ENCODE measurements around the gene ATCAY.
"Not testable (repeated sequence)": the region's sequence is repeated elsewhere in the genome, so short reads cannot be mapped to it uniquely, and the experiment has no call there.

Gene ATCAY

GRCh38 chr19:3950871-3951861 is 70.7 kb downstream of the ATCAY start:
- peak; percentile 56 to 60 for DNase-seq

- not testable (repeated sequence) for DNase-seq
Measured at GRCh38 chr19:3952755-3953276, 72.3 kb downstream of the ATCAY start.

- DNase-seq, result no peak
Measured at GRCh38 chr19:3954107-3954506, 73.6 kb downstream of the ATCAY start.

- DNase-seq, result not testable (repeated sequence)
Measured at GRCh38 chr19:3955276-3955675, 74.8 kb downstream of the ATCAY start.

- no peak for DNase-seq
Measured at GRCh38 chr19:3955688-3956087, 75.2 kb downstream of the ATCAY start.

- no peak for DNase-seq
Measured at GRCh38 chr19:3958836-3959765, 78.6 kb downstream of the ATCAY start.

- DNase-seq, result no peak
Measured at GRCh38 chr19:3959766-3960131, 79.3 kb downstream of the ATCAY start.

- DNase-seq, result no peak
Measured at GRCh38 chr19:3961007-3961406, 80.5 kb downstream of the ATCAY start.

GRCh38 chr19:3963458-3964255 is 83.2 kb downstream of the ATCAY start:
- no peak for DNase-seq

- no peak for DNase-seq
Measured at GRCh38 chr19:3964256-3965194, 84.0 kb downstream of the ATCAY start.

- DNase-seq, result no peak
Measured at GRCh38 chr19:3966051-3967017, 85.8 kb downstream of the ATCAY start.

GRCh38 chr19:3967983-3968382 is 87.5 kb downstream of the ATCAY start:
- not testable (repeated sequence) for DNase-seq

- DNase-seq, result no peak
Measured at GRCh38 chr19:3968556-3969434, 88.3 kb downstream of the ATCAY start.

GRCh38 chr19:3969435-3970312 is 89.2 kb downstream of the ATCAY start:
- no peak for DNase-seq

GRCh38 chr19:3970313-3970807 is 89.9 kb downstream of the ATCAY start:
- DNase-seq, result no peak

- DNase-seq, result peak; percentile 96 to 98
Measured at GRCh38 chr19:3970808-3971598, 90.5 kb downstream of the ATCAY start, which contains the start of gene DAPK3. DAPK3 (minus strand) TSS chr19:3971099; CDS start chr19:3969735, 1,364 bp downstream.

GRCh38 chr19:3975144-3975543 is 94.7 kb downstream of the ATCAY start:
- peak; percentile 40 to 43 for DNase-seq
